Esophagus squamous epithelium (tissue), 4 donors: Measurements from ENCODE around the gene MPP4.

Source experiments
- CTCF ChIP-seq, 6 experiments: fragments of 450-650 bp in 4 of 6; fragments of 200-600 bp in 2 of 6; sonication (generic) in 2 of 6; IDR thresholded peaks; one replicate each; pipeline ENCODE4 v1.5.1; 2016 to 2019; ENCODE audit warnings: antibody characterized with exemption in 6 of 6, mild to moderate bottlenecking in 4 of 6, moderate library complexity in 4 of 6
- POLR2A ChIP-seq, 4 donors: fragments of 450-650 bp; IDR thresholded peaks; one replicate each; pipeline ENCODE4 v1.6.1; 2017; ENCODE audit warnings: antibody characterized with exemption in 4 of 4, mild to moderate bottlenecking in 4 of 4, moderate library complexity in 3 of 4

GRCh38 chr2:201685156-201685555 lies 13.3 kb downstream of the MPP4 start:
- TF ChIP-seq CTCF (IDR thresholded peaks at IDR 0.05): no peak
- no peak for TF ChIP-seq POLR2A (IDR thresholded peaks at IDR 0.05)
